DMS 273 treated with DMSO at 0.1 percent for 48 hours (cell line): ENCODE measurements around the gene ACTN4.
A peak's percentile ranks its signal among the peaks of the same experiment; 100 is the strongest.

Experiments
- DNase-seq: peaks from one replicate; lab custom pipeline; 2025; lab: John Stamatoyannopoulos, UW

ACTN4 gene

GRCh38 chr19:38635483-38636399 lies 11.7 kb upstream of the ACTN4 start:
- no peak for DNase-seq

GRCh38 chr19:38638461-38638860 lies 9.0 kb upstream of the ACTN4 start:
- DNase-seq = no peak

DNA sequence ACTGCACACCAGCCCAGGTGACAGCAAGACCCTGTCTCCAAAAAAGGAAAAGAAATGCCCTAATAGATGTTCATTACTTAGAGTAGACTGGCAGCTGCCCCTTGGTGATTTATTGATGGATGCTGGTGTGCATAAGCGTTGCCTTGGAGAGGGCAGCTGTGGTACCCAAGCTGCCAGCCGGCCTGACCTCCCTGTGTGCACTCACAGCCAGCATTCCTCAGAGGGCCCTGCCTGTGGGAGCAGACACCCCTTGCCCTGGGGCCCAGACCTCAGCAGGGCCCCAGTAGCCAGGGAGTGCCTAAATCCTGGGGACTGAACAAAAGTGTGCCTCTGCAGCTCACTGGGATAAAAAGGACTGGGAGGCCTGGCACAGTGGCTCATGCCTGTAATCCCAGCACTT lies 7.8 kb upstream of the ACTN4 start:
- no peak for DNase-seq

DNA sequence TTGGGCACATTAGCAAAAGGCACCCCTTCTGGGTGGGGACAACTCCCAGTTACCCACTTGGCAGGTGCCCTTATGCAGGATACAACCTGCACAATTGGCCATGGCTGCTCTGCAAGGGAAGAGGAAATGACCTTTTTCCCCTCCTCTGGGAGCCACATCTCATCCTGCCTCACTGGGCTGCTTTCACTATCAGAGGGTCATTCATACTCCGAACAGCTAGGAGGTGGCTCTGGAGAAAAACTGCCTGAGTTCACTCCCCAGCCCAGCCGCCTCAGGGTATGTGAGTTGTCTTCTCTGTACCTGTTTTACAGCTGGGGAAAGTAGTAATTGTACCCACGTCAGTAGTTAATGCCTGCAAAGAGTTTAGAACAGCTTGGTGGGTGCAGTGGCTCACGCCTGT lies 7.1 kb upstream of the ACTN4 start:
- no peak for DNase-seq

GRCh38 chr19:38642176-38642575 lies 5.3 kb upstream of the ACTN4 start:
- no peak for DNase-seq

DNA sequence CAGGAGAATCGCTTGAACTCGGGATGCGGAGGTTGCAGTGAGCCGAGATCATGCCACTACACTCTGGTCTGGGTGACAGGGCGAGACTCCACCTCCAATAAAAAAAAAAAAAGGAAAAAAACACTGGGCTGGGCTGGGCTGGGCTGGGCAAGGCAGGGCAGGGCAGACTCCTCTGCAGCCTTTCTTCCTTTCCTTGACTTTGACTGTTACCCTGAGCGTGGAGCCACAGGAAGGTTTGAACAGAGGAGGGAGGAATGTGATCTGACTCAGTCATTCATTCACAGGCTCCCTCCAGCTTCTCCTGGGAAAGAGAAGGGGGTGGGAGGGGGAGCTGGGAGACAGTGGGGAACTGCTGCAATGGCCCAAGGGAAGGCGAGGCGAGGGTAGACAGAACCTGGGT lies 2.7 kb upstream of the ACTN4 start:
- DNase-seq = no peak

- DNase-seq = no peak
These were observed 718 bp downstream of the ACTN4 start for GRCh38 chr19:38647966-38648768.

DNA sequence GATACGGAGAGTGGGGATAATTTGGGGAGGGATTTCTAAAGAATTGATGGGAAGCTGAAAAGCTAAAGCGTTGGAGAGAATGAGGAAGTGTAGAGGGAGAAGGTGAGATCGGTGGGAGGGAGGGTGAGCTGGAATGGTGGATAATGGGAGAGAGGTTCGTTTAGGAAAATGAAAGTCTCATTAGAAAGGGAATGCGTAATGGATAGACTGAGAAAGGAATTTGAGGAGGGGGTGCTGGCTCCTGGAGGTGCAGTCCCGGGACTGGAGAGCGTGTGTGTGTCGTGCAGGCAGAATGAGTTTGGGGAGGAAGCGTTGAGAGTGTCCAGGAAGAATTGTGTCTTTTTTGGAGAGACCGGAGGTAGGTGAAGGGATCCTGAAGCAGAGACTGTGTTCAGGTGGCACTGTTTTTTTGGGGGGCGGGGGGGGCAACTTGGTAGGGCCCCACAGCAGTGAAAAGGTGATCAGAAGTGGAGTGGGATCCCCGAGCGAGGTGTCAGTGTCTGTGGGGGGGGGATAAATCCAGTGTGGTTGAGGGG lies 1.4 kb downstream of the ACTN4 start:
- no peak for DNase-seq

- peak; percentile 61 for DNase-seq
These were observed 2.1 kb downstream of the ACTN4 start for GRCh38 chr19:38649305-38650171.

DNA sequence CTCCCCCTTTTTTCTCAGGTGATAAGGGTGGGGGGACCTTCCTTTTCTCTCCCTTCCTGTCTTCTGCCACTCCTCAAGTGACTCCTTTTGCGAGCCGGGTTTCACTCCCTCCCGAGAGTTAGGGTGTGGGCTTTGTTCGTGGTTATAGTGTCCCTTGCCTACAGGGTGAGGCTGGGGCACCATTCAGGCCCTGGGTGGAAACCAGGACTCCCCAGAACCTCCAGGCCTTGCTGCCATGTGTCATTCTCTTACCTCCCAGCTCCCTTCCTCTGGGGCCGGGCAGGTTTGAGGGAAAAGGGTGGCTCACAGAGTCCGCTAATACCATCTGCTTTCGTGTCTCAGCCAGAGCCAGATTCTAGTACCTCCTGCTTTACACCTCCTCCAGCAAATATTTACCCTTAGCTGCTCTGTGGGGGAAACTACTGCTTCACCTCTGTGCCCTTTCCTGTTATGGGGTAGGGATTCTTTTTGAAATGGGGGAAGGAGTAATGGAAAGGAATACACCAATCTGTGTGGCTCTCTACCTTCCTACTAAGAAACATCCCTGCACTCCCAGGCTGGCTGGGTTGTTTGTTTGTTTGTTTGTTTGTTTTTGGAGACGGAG lies 2.8 kb downstream of the ACTN4 start:
- DNase-seq = peak; percentile 35

DNA sequence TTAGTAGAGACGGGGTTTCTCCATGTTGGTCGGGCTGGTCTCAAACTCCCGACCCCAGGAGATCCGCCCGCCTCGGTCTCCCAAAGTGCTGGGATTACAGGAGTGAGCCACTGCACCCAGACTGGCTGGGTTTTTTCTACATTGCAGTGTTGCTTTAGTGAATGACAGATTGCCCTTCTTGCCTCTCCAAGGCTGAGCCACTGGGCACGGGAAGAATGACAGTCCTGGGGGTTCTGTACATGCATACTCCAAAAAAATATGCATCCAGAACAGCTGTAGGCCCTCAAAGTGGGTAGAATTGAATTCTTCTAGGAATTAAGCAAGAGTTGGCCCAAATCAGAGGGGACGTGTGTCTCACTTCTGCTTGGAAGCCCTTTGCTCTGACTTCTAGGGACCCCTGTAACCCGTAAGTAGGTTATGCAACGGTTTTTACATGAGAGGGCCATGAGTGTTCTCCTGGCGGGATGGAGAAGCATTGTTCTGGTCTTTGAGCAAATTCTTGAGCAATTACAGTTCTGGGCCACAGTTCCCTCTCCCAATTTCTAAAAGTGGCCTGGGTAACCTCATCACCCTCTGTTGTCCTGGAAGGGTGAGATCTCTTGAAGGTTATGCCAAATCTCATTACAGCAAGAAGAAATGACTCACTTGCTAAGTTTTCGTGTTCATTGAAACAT lies 3.6 kb downstream of the ACTN4 start:
- no peak for DNase-seq

GRCh38 chr19:38653028-38653571 lies 5.7 kb downstream of the ACTN4 start:
- peak; percentile 91 for DNase-seq

DNA sequence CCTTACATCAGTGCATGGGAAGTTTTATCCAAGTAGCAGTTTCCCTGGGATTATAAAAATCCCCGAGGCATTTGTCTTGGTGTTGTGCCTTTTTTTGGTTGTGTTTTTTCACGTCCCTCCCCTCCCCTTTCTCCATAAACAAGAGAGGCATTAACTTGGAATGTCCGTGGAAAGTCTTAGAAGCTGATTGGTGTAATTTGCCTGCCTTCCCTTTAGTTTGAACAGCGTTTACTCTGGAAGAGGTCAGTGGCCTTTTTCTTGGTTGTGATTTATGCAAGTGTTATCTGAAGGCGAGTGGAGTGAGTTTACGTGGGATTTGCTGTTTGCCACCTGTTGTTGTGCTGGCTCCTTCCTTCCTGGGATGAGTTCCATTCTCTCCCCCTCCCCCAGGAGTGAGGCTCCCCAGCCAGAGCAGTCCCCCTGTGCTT lies 7.2 kb downstream of the ACTN4 start:
- no peak for DNase-seq

GRCh38 chr19:38655148-38655824 lies 7.8 kb downstream of the ACTN4 start:
- DNase-seq = no peak

DNA sequence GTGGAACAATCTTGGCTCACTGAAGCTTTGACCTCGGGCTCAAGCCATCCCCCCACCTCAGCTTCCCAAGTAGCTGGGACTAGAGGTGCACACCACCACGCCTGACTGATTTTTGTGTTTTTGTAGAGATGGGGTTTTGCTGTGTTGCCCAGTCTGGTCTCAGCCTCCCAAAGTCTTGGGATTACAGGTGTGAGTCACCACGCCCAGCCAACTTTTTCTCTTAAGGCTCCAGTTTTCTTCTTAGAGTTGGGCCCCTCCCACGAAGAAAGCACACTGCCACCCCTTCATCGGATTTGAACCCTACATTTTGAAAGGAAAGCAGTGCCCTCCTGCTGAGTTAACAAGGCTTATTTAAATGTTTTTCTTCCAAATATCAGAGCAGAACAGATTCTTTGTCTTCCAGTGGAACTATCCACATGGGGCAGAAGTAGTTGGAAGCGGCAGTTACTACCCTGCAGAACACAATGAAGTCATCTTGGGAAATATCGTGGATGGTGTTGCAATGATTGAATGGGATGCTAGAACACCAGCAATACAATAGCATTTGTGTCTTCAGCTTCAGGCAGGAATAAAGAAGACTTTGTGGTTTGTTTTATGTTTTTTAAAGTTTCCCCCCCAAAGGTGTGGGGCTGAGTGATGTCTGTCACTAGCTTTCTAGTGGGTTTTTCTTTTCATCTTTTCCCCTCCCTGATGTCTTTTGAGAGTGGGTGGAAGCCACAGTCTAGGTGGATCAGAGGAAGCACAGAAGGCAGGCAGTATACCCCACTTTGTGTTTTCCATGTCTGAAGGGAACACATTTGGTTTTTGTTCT lies 8.9 kb downstream of the ACTN4 start:
- no peak for DNase-seq

GRCh38 chr19:38657633-38658222 lies 10.3 kb downstream of the ACTN4 start:
- no peak for DNase-seq

- DNase-seq = peak; percentile 56
These were observed 11.2 kb downstream of the ACTN4 start for GRCh38 chr19:38658462-38659306.

DNA sequence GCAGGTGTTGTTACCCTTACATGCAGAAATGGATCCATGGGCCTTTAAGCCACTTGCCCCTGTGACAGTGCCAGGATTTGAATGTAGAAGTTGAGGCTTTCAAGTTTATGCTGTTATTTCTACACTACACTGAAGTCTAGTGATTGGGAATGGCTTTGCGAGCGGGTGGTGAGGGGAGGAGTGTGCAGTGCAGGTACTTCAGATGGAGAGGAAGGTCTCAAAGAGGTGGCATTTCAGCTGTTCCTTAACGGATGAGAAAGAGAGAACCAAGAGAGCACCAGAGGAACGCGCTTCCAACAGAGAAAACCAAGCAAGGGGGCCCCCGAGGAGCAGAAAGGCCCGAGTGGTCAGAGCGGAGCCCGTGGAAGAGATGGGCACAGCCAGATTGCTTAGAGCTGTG lies 13.3 kb downstream of the ACTN4 start:
- DNase-seq = no peak
